IPS DF 19.7 (cell line): ENCODE results near the gene MUC2.

Source experiments
- DNase-seq: peaks from one replicate; pipeline ENCODE4 v3.0.0-alpha.2; 2013; ENCODE audit warnings: low read depth, low spot score

MUC2 gene

DNA sequence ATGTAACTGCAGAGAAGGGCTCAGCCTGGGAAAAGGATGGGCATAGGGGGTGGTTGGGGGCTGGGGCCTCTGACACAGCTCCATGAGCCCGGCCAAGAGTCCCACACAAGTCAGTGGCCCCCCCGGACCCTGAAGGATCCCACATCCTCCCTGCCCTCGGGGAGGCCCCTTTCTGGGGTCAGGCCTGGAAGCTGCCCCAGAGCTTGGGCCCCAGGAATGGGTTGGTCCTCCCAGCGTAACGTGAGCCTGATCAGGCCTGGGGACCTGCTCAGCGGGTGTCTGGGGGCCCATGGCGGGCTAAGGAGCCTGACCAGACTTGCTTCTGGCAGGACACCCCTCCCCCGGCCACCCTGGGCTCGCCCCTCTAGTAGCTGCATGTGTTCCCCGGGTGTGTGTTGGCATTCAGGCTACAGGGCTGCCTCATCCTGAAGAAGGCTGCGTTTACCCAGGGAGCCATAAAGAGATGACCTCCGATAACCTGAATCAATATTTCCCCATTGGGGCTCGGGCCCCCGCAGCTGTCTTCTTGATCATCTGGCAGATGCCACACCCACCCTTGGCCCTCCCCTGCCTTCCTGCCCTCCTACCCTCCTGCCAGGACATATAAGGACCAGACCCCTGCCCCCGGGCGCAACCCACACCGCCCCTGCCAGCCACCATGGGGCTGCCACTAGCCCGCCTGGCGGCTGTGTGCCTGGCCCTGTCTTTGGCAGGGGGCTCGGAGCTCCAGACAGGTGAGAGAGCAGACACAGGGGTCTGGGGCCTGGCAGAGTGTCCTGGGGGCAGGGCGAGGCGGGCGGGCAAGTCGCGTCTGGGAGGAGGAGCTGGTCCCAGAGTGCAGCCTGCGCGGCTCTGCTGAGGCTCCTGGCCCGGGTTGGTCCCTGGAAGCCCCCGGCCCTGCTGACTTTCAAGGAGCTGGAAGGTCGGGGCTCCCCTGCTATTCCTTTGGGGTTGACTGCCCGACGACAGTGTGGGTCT lies at the start of gene MUC2:
Gene MUC2, plus strand, starts transcription at position 631 of the 978 bp plus-strand sequence.
- no peak for DNase-seq

DNA sequence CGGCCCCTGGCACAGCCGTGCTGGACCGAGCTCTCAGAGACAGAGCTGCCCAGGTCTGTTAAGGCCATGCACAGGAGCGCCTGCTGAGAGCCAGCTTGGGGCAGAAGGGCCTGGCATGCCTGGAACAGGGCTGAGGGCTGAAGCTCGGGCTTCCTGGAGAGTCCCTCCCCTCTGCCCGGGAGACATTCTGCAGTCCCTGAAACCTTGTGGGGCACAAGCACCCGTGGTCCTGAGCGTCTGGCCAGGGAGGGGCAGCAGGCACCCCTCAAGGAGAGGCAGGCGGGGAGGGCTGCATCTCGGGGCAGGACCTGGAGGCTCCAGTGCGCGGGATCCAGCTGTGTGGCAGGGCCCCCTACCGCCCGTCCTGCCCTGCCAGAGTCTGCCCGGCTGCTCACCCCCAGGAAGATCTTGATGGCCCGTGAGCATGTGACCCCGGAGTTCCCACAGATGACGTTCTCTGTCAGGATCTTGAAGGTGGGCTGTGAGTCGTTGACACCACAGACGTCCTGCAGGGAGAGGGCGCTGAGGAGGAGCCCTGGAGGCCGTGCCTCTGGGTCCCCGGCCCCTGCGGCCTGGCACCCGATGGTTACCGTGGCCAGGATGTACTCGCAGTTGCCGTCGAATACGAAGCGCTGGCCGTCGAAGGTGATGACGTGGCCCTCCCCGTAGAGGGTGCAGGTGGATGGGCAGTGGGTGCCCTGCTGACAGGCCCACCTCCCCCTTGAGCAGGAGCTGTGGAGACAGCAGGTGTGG lies 49.1 kb upstream of the MUC2 start:
- no peak for DNase-seq

DNA sequence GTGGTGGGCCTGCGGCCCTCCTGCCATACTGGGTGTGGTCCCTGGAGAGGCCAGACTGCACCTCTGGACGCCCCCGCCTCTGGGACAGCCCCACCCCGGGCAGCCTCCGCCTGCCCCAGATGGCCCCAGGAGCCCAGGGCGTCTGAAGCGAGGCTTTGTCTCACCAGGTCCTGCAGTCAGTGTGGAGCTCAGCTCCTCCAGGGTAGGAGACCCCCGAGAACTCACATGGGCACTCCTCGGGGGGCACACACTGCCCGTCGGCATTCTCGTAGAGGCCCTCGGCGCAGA lies 48.6 kb upstream of the MUC2 start:
- DNase-seq: no peak

DNA sequence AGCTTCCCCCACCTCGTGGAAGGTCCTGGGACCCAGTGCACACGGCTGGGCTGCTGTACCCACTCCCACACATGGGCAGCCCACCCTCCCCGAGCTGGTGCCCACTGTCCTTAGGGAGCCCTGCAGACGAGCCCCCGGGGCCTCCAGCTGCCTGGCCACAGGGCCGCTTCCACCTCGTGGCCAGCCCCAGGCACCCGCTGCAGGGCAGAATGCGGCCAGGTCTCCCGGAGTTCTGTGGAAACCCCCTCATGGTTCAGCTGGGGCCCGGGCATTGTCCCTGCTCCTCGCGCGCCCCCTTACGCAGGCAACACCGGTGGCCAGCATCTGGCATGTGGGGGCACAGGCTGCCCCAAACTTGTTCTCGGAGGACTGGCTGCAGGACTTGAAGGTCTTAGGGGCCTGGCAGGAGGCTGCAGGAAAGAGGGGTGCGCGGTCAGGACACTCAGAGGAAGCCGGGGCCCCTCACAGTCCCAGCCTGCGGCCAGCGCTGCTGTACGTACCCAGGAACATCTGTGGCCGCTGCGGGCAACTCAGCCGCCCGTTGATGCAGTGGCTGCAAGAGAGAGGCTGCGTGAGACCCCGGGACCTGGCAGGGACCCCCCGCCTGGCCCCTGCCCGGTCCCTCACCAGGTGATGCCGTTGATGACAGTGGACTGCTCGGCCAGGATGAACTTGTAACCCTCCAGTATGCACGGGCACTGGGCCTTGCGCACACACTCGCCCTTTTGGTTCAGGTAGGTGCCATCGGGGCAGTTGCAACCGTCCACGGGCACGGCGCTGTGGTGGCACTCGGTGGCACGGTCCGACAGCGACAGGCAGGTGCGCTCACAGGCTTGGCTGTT lies 47.8 kb upstream of the MUC2 start:
- no peak for DNase-seq

DNA sequence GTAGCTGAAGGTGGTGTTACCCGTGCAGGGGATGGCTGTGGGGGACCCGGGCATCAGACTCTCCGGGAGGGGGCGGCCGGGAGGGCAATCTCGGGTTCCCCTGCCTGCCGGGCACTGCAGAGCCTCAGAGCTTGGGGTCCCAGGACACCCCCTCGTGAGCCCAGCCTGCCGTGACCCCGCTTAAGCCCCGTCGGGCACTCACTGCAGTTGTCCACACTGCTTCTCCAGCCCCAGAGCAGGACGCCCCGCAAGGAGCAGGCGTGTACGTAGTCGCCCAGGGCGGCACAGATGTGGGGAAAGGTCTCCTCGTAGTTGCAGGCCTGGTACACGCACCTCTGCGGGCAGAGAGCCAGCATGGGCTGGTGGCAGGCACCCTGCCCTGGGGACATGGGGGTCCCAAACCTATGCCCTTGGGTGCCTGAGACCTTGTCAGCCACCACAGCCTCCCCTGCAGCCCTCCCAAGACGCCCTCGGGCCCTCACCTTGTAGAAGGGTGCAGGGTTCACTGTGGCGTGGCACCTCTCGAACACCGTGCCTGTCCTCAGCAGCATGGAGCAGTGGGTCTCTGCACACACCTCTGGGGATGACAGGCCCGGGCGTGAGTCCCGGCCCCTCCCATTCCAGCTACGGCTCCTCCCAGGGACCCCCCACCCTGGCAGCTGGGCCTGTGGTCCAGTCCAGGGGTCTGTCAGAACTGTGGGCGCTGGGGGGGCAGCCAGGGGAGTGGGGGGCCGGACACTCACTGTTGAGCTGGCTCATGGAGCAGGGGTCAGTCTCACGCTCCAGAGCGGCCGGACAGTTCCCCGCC lies 47.0 kb upstream of the MUC2 start:
- no peak for DNase-seq

DNA sequence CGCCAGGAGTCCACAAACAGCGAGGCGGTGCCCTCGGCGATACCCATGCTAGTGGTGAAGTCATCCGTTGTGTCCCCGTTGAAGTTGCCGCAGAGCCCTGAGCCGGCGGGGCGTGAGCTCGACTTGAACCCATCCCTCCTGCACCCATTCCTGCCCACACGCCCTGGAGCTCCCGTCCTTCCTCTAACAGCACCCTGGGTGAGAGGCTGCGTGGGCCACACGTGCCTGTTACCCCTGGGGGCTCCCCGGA lies 46.5 kb upstream of the MUC2 start:
- DNase-seq: no peak

DNA sequence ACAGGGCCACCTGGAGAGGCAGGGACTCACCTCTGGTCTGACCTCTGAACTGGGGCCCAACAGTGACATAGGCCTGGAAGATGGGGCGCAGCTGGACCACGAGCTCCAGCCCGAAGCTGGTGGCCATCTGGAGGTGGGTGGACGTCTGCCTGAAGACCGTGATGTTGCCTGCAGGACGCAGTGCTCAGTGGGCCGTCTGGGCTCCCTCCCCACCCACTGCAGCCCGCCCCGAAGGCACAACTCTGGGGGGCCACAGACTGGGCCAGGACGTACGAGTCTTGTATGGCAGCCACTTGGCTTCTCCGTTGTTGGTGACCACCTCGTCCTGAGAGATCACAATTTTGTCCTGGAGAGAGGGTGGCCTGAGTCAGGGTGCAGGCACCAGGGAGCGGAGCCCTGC lies 46.1 kb upstream of the MUC2 start:
- DNase-seq: no peak

DNA sequence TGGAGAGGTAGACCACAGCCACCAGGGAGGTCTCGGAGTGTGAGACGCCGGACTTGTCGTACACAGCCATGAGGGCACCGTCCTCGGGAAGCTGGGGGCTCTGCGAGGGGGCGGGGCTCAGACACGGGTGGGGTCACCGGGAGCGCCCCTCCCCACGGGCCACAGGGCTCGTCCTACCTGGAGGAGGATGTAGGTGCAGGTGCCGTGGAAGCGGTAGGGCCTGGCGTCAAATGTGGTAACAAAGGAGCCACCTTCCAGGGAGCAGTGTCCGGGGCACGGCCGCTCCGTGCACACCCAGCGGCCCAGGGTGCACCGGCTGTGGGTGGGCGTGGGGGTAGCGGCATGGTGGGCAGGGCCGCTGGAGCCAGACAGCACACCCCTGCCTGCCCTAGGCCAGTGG lies 45.6 kb upstream of the MUC2 start:
- DNase-seq: no peak

DNA sequence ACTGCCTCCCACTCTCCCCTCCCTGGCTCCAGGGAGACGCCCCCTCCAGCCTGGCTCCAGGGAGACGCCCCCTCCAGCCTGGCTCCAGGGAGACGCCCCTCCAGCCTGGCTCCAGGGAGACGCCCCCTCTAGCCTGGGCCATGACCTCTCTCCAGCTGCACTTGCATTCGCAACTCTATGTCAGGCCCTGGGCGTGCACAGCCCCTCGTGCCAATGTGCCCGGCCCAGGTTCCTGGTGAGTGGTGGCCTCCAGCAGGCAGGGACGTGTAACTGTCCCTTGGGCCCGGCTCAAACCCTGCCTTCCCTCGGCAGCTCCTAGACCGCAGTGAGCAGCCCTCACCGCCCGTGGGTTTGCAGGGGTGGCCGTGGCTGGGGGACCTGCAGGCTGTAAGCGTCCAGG lies 45.0 kb upstream of the MUC2 start:
- no peak for DNase-seq

DNA sequence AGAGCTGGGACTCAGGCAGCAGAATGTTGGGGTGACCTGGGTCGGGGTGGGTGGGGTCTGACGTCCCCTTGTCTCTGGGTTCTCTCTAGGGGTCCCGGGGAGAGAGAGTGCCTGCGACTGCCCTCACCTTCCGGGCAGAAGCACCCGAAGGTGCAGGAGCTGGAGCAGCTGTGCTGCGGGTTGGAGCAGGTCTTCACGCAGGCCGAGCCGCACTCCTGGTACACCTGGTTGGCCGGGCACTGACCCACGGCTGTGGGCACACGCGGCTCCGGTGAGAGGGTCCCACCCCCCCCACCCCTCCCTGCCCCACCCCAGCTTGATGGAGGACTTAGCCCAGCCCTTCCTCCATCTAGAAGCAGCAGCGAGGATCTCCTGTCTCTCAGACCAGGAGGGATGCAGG lies 44.6 kb upstream of the MUC2 start:
- no peak for DNase-seq

DNA sequence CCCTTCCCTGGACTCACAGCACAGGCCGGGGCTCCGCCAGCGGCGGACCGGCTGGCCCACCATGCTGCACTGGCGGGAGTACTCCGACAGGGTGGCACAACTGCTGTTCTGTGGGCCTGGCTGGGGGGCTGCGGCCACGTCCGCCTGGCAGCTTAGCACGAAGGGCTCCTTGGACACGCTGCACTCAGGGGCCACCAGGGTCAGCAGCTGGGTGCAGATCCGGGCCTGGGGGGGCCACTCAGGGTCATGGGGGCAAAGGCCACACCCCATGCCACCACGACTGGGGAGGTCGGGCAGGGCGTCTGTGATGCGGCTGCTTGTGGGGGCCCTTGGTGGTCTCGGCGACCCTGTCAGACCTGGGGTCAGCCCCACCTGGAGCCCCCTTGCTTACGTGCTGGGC lies 44.1 kb upstream of the MUC2 start:
- no peak for DNase-seq

DNA sequence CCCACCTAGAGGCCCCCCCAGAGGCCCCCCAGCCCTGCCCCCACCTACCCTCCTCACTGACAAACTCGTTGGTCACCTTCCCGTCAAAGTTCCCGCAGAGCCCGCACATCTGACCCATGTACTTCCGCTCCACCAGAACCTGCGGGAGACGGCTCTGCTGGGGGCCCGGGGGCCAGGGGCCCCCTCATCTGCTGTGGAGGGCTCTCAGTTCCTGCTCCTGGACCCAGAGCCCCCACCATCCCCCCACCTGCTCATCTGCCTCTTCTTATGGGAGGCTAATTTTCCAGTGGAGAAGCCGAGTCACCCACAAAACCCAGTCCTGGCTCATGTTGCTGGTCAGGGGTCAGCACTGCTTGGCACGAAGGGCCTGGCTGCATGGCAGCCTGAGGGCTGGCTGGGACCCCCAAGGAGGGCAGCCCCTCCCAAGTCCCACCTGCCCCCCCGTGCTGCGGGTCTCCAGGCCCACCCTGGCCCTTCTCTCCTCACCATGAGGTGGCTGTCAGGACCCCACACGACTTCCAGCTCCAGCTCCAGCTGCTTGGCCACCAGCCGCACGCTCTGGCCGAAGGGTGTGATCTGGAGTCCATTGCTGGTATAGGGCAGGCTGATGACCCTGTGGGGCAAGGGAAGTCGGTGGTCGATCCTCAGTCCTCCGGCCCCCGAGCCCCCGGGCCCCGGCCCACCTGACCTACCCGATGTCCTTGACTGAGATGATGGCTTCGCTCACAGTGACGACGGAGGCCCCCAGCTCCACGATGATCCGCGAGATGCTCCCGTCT lies 43.4 kb upstream of the MUC2 start:
- no peak for DNase-seq

DNA sequence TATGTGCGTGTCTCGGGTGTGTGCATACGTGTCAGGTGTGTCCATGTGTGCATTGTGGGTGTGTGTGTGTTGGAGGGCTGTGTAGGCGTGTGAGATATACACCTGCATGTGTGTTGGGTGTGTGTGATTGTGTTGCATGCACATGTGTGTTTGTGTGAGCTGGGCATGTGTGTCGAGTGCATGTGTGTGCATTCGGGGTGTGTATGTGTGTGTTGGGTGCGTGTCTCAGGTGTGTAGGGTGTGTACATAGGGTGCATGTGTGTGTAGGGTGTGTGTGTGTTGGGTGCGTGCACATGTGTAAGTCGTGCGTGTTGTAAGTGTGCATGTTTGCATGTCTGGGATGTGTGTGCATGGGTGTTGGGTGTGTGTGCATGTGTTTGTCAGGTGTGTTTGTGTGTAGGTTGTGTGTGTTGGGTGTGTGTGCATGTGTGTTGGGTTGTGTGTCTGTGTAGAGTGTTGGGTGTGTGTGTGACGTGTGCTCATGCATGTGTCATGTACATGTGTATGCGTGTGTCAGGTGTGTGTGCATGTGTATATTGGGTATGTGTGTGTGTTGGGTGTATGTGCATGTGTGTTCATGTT lies 42.3 kb upstream of the MUC2 start:
- no peak for DNase-seq

DNA sequence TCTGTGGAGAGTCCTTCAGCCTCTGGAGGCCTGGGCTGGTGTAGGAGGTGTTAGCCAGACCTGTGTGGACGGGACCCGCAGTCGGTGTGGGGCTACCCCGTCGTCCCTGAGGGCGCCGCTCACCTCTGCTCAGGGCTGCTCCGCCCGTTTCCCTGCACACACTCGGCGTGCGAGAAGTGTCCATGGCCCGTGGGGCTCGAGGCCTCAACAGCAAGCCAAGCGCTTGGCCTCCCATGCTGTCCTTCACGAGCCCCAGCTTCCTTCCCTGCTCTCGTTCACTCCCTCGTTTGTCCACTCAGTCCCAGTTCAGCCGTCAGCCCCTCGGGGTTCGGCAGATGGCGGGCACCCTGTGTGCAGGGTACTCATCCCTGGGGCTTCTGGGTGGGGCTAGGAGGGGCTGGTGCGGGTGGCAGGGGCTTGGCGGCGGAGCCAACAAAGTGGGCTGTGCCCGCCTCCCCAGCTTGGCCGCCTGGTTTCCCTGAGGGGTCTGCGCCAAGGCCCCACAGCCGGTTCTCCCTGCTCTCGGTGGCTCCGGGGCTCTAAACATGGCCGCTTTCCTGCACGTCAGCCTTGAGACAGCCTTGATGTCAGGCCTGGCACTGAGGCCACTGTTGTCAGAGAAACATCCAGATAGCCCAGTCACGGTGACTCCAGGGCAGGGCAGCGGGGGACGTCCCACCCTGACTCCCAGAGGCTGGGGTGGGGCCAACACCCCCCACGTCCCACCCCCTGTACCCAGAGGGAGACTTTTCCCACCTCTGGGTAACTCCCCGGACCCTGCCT lies 41.5 kb upstream of the MUC2 start:
- no peak for DNase-seq

DNA sequence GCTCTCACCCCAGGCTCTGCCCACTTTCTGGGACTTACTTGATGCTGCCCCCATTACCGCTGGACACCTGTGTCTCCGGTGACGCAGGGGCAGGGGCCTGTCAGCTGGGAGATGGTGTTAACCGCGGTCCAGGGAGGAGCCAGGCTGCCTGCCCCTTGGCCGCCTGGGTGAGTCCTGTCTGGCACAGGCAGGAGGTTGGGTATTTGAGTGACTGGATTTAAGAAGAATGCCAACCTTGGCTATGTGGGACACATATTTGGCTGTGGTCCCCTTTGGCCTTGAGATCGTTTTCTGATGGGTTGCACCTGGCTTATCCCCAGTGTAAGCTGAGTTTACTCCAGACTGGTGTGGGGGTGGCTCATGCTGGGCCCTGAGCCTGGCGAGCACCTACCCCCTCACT lies 40.7 kb upstream of the MUC2 start:
- DNase-seq: no peak

DNA sequence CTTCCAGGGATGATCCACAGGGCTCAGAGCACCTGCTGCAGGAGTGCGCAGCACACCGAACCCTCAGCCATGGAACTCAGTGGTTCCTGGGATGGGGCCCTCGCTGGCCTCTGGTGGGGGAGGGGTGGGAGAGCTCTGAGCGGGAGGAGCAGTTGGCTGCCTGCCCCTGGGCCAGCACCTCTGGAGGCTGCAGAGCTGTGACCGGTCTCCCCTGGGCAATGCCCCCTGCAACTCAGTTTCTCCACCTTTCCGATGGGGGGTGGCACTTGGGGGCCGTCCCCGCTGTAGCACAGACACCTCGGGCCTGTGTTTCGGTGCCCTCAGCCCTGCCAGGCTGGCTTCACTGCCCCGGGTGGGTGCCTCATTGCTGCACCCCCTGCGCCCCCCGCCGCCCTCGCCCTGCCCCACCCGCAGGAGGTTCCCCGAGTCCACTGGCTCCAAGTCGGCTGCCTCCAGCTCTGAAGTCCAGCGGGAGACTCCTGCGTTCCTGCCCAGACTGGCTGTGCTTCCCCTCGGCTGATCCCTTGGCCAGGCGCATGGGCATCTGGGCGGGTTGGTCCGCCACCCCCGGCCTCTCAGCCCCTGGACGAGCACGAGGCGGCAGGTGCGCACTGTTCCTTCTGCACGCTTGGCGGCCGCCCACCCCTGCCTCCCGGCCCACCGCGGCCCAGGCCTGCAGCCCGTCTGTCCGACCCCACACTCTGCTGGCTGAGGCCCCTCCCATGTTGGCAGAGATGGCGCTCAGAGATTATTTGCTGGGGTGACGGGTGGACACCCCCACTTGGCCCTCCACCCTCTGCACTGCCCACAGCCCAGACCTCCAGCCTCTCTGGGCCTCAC lies 40.0 kb upstream of the MUC2 start:
- no peak for DNase-seq

DNA sequence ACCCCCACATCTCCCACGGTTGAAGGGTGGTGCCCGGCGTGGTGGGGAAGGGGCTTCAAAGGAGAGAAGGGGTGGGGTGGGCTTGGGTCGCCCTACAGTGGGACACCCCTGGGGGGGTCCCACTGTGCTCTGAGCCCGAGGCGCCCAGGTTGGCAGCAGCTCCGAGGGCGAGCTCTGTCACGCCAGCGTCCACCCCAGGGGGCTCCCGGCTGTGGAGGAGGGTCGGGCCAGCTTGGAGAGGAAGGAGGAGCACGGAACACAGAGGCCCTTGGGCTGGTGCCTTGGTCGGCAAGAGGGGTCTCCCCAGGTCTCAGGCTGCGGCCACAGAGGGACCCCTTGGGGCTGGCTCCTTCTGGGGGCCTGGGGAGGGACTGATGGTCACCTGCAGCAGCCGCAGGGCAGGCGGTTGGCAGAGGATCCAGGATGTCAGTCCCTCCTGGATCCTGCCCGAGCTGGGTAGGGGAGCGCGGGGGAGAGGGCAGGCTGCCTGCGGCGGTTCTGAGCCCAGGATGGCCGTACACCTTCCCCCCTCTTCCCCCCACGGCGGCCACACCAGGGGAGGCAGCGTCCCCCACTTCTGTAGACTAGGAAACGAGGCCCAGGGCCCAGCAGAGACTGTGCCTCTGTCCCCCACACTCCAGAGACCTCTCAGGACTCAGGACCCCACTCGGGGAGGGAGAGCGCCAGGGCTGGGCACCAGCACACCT lies 38.9 kb upstream of the MUC2 start:
- no peak for DNase-seq

DNA sequence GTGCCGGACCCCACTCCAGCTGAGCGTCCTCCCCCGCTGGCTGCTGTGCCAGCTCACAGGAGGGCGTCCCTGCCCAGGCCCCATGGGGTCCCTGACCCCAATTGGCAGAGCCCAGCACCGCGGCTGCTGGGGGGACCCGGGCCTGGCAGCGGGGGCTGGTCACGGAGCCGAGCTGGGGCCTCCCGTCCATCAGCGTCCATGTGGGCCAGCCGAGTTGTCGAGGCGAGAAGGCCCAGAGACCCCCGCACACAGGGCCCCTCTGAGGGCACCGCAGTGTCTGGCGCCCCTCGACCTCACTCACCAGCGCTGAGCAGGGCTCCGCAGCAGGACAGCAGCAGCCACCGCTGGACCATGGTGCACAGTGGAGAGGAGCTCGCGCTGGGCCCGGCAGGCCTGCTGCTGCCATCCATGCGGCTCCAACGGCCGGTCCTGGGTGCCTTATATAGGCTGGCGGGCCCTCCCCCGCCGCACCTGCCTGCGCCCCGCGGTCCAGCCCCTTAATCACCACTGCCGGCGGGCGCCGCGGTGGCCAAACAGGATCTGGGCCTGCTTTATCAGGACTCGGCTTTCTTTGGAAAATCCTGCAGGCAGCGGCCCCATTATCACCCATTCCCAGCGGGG lies 38.3 kb upstream of the MUC2 start, which contains the start of gene MUC6:
Gene MUC6, minus strand, starts transcription at position 416 of the 621 bp plus-strand sequence. Its CDS starts 63 bp downstream, at position 353.
- DNase-seq: no peak
